Dedifferentiated amniotic fluid mesenchymal stem cell (primary cell): ENCODE results near the gene TBC1D2B.

ENCODE experiments used
- DNase-seq: peaks from one replicate; pipeline ENCODE4 v3.0.0-alpha.2; 2016; ENCODE audit errors: extremely low spot score

The TBC1D2B gene

DNA sequence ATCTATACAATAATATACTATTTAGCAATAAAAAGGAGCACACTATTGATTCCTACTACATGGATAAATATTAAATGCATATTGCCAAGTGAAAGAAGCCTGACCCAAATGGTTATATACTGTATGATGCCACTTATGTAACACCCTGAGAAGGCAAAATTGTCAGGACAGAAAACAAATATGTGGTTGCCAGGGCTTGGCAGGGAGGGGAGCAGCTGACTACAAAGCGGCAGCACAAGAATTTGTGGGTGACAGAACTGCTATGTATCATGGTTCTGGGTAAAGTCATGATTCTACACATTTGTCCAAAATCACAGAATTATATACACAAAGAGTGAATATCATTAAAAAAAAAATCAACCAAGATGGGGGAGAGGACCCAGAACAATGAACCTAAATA lies 22.5 kb downstream of the TBC1D2B start:
- DNase-seq = no peak

DNA sequence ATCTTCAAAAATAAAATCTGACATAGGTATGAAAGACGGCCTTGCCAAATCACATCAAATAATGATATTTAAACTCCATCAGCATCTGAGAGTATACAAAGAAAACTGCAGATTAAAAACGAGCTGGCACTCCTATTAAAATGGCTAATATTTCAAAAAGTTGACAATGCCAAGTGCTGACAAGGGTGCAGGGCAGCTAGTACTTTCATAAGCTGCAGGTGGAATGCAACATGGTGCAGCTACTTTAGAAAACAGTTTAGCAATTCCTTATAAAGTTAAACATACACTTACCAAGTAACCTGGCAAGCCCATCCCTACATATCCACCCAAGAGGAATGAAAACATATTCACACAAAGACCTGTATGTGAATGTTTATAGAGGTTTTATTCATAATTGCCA lies 23.0 kb downstream of the TBC1D2B start:
- no peak for DNase-seq

DNA sequence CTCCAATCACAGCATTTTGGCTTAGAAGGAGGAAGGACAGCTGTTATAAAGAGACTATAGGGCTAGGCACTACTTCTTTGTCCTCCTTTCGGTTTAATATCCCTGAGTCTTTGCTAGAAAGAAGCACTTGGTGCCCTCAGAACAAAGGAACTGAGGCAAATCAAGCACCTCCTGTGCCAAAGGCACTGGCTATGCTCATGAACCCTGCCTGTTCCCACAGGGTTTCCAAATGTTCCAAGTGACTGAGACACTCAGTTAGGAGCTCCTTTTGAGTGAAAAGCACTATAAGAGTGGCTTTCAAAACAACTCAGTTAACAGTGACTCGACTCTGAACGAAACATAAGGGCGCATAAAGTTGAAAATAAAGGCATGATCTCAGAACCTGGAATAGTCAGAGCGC lies 25.0 kb downstream of the TBC1D2B start:
- no peak for DNase-seq

DNA sequence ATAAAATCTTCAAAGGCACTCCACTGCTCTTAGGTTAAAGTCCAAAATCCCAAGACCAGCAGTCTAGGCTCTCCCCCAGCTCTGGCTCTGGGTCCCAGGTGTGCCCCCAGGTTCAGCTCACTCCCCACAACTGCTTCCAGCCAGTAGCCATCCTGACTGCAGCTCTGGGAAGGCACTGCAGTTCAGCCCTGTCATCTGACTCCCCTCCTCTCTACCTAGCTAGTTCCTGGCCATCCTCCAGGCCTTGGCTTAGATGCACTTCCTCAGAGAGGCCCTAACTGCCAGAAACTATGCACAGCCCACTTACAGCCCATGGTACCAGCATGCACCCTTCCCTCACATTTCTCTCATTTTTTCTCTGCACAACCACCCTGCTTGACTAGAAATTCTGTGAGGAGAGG lies 25.5 kb downstream of the TBC1D2B start:
- DNase-seq = no peak

DNA sequence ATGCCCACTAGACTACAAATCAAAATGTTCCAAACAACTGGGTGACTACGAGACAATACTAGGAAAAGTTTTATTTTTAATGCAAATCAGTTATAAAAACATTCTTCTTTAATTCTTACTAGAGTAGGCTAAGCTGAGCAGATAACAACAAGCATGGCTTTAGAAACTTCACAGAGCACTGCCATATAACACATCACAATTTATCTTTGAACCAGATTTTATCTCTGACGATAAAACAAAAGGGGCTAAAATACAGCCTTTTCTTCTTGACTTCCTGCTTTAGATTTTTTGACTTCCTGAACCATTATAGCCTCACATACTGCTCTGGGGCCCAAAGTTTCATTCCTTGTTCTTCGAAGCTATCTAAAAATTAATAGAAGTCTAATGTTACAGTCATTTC lies 25.9 kb downstream of the TBC1D2B start:
- DNase-seq = no peak

DNA sequence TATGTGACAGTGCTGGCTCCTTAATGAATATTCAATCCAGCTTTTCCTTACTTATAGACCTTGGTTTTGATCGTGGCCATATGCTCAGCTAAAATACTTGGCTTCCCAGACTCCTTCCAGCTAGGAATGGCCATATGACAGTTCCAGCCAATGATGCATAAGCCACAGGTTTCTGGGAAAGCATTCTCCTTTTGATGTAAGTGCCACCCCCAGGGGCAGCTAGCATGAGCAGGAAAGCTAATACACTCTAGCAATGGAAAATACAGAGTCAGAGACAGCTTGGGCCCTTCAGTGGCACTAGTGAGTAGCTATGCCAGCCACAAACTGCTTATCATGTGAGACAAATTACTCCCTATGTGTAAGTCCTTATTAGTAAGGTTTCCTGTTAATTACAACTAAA lies 26.7 kb downstream of the TBC1D2B start:
- no peak for DNase-seq

DNA sequence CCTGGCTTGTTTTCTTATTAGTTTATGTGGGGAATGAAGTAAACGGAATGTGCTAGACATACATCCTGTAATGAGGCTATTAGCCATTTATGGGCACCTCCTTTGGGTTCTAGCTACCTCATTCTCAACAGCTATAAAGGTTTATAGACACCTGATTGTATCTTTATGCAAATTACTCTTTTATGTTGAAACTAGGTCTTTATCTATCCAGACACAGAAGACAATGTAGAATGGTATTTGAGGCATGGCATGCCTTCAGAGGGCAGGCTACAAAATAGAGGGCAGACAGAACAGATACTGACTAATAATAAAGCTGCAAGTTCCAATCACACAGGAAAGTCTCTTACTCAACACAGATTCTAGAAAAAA lies 27.1 kb downstream of the TBC1D2B start:
- no peak for DNase-seq

DNA sequence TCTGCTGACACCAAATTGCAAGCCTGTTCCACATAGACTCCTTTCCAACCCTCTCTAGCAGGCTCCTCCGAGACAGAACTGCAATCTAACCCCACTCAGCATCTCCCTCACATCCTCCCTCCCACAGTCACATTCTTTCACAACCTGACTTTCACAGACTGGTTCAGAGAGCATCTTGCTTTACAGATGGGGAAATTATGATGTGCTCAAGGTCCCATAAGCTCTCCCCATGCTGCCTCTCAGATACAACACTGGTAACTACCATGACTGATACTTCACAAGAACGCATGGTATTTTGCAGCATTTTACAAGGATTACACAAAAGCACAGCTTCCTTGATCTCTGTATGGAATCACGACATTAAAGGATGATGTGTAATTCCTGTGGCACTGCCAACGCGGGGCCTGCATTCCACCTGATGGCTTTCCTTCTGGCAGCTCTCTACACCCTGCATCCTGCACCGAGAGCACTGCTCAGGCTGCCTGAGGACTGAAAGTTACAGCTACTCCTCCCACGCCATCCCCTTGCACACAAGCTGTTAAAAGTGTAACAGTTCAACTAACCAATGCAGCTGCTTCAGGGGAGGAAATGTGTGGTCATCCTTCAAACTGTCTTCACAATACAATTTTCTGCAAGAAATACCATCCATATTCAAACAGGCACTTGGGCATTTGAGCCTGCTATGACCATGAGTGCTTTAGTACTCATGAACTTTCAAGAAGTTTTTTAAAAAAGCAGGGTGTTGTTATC lies 27.6 kb downstream of the TBC1D2B start:
- peak; percentile 84 for DNase-seq

DNA sequence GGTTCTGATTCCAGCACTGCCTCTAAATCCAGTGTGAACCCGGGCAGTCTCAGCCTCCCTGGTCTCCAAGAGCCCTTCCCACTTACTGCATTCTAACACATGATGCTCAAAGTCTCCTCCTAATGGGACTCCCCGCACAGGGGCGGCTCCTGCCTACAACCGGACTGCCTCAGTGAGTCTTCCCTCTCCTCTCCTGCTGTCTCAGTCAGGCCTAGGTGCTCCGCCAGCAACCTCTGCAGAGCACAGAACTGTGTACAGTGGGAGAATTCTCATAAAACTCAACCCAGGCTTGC lies 28.9 kb downstream of the TBC1D2B start:
- DNase-seq = no peak

DNA sequence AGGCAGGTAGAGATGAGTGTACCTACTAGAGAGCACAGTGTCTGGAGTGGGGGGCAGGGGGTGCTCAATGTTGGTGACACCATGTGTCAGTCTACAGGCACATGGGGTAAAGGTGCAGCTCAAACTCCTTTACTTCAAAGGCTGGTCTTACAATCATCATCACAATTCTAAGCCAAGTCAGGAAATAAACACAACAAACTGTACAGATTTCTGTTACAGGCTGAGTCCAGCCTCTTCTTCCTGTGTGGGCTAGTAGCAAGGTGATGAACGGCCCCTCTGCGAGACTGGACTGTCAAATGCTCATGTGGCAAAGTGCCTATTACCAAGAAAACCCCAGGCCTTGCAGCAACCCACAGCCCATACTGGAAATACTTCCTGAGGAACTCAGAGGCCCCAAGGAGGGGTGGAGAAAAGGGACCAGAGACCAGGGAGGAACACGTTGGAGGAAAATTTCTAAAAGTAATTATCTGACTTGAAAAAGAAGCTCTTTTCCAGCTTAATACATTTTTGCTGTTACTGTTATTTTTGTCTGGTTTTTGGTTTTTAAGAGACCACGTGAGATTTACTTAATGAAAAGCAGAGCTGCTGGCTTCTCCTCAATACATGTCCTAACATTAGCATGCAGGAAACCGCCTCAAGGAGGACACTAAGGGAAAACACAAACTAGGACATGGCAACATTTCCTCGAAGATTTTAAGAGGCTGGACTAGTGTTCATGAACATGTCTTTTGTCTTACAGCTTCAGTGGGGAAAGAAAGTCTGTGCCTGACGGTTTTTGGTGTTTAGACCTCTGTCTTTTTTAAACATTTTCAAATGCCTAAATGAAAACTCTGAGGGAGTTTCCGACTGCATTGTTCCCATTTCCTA lies 29.5 kb downstream of the TBC1D2B start:
- DNase-seq = peak; percentile 78

DNA sequence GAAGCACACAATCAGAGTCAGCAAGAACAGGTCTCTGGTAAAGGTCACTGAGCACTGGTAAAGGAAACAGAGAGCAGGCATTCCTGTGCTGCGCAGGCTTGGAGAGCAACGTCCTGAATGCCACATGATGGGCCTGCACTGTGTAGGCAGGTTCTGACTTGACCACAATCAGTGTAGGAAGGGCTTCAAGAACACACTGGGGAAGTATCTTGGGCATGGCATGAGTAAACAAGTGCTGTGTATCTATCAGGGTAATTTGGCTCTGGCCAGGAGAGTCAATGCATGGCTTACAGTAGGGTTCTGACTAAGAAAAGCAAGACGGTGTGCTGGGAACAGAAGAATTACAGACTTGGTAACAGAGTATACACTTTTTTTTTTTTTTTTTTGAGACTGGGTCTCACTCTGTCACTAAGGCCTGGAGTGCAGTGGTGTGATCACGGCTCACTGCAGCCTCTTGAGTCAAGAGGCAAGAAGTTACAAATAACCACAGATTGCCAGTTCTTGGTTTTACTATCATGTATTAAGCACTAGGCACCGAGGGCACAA lies 30.6 kb downstream of the TBC1D2B start:
- DNase-seq = no peak

DNA sequence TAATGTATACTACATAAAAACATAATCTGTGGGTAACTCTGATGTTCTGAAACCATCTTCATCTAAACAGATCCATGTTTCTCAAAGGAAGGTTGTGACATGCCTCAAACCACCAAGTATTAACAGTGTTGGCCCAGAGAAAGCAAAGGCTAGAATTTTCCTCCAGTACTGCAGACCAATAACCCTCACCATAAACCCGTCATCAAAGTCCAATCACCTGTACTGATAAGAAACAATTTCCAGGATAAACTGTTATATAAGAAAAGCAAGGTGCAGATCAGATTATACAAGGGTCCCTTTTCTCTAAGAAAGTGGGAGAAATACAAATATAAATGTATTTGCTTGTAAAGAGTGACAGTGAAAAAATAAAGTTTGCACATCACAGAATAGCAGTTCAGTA lies 32.3 kb downstream of the TBC1D2B start:
- no peak for DNase-seq

DNA sequence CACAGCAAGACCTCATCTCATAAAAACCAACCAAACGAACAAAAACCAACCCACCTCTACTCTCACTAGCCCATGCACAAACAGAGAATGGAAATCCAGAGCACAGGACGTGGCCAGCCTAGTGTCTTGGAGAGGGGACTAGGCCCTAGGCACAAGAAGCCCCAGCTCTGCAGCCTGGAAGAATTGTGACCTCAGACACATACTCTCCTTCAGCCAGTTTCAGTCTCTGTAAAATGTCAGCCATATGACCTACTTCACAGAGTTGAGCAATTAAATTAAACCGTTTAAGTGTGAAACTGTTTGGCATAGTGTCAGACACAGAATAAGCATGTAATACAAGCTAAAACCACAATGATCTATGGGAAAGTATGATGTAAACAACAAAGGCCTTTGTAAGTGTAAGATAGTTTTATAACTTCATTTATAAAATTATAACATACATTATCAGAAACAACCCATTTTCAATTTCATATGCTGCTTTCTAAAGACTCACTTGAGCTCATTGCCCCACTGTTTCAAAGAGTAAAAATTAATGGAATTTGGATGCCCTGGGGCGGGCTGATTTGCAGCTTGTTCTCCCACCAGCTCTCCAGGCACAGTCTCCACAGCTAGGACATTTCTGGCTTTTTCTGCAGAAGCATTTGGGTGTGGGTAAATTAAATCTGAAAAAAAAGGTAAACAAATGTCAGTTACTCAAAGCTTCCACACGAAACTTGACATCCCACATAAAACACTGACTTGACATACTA lies 32.9 kb downstream of the TBC1D2B start:
- DNase-seq = no peak

DNA sequence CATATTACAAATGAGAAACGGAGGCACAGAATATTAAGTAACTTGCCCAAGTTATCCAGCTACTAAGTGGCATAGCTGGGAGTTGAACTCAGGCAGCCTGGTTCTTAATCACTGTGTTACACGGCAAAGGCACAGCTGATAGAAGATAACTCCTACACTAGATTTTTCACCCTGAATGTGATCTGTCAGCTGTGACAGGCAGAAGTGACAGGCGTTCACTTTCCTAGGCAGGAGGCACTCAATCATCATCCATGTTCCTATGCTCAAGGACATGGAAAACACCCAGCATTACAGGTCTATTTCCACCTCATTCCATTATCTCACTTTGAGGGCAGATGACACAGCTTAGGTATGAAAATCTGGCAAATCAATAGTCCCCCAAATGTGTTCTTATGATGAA lies 35.6 kb downstream of the TBC1D2B start:
- DNase-seq = no peak

DNA sequence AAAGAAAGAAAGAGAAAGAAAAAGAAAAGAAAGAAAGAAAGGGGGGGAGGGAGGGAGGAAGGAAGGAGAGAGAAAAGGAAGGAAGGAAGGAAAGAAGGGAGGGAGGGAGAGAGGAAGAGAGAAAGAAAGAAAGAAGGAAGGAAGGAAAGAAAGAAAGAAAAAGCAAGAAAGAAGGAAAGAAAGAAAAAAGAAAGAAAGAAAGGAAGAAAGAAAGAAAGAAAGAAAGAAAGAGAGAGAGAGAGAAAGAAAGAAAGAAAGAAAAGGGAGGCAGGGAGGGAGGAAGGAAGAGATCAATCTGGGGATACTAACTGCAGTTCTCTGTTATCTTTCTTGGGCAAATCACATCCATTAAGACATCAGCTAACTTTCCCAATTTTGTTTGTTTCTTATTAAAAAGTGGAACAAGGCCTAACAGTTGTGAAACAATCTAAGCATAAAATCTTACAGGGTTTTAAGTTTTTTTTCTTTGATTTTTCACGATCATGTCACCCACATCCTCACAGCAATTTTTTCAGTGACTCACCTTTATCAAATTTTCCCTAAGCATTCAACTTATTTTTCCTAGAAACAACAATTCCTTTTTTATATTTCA lies 36.8 kb downstream of the TBC1D2B start:
- no peak for DNase-seq

DNA sequence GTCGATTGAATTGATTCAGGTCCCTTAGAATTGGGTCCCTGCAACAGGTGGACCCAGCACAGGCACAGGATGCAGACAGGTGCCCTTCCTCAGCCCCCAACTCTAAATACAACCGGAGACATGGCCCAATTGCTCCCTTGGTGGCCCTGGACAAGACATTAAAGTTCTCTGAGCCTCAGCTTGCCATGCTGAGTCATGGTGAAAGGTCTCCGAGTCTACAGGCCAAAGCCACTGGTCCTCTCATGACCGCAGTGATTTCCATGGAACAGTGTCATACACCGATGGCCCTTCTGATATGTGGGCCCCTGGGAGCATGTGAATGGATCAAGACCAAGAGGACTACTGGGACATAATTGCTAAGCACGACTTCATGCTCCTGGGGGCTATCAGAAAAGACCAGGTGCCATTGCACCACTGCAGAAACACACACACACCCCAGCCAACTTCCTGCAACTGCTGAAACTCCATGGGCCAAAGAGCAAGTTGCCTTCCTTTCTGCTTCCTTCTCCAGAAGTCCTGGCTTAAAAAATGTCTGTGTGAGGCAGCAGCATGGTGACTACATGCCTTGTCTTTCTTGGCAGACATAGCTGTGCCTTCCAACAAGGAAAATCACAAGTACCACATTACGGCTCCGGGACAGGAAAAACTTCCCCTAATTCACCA lies 38.8 kb downstream of the TBC1D2B start:
- no peak for DNase-seq

DNA sequence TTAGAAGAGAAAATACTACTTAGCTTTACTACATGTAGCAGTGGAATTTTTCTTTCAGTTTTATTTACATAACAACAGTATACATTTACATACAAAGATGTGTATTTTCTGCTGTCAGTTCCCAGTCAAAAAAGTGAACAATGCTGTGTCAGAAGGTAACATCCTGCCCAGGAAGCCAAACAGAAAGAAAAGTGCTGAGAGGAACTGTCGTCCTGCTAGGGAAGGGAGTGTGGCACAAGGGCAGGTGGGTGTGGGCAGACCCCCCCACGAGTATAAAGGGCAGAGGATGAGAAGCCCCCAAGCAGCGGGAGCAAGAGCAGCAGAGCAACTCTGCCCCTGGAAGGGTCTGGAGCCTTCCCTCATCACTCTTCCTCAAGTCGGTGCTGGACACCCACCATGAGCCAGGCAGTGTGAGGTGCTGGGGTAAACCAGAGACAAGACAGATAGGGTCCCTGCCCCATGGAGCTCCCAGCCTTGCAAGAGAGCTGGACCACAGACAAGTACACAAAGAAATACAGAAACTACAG lies 39.7 kb downstream of the TBC1D2B start:
- no peak for DNase-seq

DNA sequence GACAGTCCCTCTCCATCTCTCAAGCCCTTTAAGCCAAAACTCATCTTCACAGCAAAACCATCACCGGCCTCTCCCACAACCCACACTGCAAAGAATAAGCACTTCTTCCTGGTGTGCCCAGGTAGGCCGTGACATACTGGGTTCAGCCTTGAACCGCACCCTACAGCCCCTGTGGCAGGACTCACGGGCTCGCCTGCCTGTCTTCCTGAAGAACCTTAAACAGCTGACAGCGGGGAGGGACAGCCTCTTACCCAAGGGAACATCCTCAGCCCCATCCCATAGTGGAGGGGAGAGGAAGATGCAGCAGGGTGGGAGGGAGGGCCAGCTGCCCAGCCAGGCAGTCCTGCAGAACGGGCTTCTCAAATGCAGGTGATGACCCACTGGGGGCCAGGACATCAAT lies 40.2 kb downstream of the TBC1D2B start:
- DNase-seq = no peak

DNA sequence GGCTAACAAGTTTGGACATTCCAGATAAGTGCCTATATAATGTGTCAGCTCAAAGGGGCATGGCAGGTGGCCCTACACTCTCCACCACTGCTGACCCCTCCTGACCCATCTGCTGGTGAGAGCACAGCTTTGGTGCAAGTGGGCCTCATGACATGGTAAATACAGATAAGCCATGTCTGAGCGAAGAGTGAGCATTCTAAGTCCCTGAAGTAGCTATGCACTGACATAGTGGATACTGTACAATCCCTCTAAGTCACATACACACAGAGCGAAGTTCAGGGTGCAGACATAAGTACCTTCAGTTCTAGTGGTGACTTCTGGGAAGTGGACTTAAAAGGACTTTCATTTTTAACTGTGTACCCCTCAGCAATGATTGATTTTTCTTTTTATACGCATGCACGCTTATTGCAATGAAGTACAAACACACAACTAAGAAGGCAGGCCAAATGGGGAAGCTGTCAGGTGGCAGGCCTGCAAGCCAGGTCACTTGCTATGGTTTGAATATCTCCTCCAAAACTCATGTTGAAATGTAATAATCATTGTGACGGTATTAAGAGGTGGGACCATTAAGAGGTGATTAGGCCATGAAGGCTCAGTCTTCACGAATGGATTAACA lies 41.5 kb downstream of the TBC1D2B start:
- DNase-seq = no peak

DNA sequence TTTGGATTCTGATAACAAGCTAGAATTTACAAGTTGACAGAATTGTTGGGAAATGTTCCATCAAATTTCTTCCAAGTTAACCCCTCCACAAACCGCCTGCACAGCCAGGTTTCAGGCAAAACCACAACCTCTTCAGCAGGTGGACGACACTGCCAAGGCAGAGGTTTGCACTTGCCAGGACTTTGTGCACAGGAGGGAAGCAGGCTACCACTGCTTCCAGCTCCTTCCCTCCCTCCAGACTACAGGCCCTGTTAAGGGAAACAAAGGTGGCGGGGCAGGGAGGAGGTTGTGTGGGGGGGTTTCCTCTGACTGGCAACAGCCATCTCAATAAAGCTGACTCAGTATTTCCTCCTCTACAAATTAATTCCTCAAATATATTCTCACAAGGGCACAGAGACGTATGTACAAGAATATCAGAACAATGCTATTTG lies 42.2 kb downstream of the TBC1D2B start:
- no peak for DNase-seq
